GM12865 (cell line): Measurements from ENCODE around the gene MBP.

Experiments used
- DNase-seq: peaks from one replicate; pipeline ENCODE4 v3.0.0; 2010; ENCODE audit warnings: low read depth
- H3K4me3 ChIP-seq: 2 replicates; pipeline ENCODE4 v1.5.1; 2011; ENCODE audit warnings: mild to moderate bottlenecking, low read depth, low read length, control low read depth
- TF ChIP-seq, protein P1 (sequence below): IDR thresholded peaks from 2 replicates; pipeline ENCODE4 v1.5.1; 2011; ENCODE audit warnings: low read length, control low read depth, low read depth, inconsistent platforms; ENCODE audit not compliant: insufficient read depth; ENCODE audit errors: missing control alignments

The MBP gene

DNA sequence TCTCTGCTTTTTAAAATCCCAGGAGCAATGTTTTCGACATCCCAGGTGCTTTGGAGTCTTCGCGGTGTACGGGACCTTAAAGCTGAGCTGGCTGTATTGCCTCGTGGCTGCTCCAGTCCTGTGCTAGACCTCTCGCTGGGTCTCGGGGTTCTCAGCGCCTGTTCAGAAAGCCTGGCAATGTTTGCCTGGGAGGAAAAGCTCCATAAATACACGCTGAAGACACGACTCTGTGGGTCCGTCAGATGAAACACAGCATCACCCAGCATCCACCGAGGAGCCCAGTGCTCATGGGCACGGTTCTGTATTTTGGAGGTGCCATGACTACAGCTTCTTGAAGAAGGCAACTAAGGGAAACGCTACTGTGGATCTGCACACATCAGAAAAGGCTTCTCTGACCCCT is 21.6 kb downstream of the MBP start:
- H3K4me3 ChIP-seq = no peak overlapping the region
- TF ChIP-seq, protein P1, sequence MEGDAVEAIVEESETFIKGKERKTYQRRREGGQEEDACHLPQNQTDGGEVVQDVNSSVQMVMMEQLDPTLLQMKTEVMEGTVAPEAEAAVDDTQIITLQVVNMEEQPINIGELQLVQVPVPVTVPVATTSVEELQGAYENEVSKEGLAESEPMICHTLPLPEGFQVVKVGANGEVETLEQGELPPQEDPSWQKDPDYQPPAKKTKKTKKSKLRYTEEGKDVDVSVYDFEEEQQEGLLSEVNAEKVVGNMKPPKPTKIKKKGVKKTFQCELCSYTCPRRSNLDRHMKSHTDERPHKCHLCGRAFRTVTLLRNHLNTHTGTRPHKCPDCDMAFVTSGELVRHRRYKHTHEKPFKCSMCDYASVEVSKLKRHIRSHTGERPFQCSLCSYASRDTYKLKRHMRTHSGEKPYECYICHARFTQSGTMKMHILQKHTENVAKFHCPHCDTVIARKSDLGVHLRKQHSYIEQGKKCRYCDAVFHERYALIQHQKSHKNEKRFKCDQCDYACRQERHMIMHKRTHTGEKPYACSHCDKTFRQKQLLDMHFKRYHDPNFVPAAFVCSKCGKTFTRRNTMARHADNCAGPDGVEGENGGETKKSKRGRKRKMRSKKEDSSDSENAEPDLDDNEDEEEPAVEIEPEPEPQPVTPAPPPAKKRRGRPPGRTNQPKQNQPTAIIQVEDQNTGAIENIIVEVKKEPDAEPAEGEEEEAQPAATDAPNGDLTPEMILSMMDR = no peak
- no peak for DNase-seq

DNA sequence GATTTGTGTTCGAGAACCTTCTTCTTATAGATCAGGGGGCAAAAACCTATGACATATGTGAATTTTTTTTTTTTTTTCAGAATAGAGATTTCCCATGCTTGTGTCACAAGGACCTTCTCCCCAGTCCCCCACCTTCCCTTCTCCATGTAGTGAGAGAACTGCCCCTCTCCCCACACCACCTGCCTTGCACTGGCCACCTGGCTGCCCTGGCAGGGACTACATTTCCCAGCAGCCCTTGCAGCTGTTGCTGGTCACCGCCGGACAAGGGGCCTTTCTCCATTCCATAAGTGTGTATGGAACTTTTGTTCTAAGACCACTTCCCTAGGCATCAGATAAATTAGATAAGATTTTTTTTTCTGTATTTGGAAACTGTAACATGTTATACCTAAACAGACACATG is 22.2 kb downstream of the MBP start:
- TF ChIP-seq, protein P1 = no peak
- DNase-seq = no peak
- H3K4me3 ChIP-seq = no peak overlapping the region

DNA sequence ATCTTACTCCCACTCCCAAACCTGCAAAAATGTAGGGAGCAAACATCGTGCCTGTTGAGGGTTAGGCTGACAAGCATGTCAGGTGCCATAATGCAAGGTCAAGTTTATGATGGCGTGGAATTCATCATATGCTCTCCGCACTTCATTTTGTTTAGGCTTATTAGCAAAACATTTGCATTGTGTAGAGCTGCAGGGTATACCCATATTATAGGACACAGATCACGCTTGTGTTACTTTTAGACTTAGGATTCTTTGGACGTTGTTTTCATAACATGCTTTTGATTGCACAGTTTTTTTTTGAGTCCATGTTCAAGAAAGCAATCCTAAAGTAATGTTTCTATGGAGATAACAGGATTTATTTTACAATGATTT is 22.9 kb downstream of the MBP start:
- no peak for DNase-seq
- TF ChIP-seq, protein P1 = no peak
- no peak overlapping the region for H3K4me3 ChIP-seq

DNA sequence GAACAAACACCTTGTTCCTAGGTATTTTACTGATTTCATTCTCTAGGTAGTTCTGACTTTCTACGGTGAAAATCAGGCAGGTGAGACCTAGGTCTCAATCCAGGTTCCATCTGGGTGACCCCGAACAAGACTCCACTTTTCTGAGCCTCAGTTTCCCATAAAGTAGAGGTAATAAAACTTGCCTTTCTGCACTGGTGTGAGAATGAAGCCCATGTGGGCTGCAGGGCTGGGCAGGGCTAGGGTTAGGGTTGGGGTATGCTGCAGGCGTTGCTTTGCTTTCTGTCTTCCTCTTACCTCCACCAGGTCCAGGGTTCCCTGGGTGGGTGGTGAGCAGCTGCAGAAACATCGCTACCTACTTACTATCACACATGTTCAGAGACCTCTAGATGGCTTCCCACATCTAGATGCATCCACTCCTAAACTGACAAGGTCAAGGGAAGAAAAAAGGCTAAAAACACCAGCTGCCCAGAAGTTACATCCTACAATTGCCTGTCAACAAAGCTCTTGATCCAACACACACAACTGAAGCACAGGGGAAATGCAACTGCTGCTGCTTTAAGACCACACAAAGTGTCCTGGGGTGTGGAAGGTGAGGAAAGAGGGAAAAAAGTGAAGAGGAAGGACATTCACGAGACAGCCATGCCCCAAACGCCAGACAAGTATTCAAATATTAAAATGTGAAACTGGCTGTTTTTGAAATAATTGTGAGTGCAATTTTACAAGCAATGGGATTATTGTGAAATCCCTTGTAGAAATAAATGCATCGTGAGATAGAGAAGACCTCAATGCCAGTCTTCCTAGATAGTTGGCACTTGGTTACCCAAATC is 23.5 kb downstream of the MBP start:
- TF ChIP-seq, protein P1 = no peak
- H3K4me3 ChIP-seq = no peak overlapping the region
- DNase-seq = no peak

DNA sequence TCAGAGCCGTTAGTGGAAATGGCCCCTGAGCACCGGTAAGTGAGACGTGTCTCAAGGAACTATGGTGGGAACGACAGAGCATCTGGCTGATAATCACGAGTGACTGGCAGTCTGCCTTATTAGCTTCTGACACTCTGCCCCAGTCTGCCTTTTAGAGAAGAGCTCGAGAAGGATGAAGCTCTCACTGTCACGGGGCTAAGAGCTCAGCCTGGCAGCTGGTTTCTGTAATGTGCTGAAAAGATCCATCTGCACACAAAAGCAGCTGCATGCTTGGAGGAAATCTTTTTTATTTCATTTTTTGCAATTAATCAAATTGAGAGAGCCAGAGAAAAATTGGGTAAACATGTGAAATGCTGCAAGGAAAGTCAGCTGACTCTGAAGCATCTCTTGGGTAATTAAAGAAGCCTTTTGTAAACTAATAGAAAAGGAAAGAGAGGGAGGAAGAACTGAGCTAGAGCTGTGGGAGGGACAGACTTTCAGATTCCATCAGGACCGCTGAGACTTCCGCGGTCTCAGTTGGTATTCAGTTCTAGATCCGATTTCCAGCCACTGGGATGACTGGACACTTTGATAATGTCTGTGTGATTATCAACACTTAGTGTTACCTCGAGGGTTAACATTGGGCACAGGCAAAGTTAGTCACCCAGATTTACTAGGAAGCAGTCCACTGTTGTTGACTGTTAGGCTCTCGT is 24.4 kb downstream of the MBP start:
- peak; percentile 62 for DNase-seq
- TF ChIP-seq, protein P1 = no peak
- peak overlapping the region; percentile 4; the same call in 1 of the 2 replicates for H3K4me3 ChIP-seq

DNA sequence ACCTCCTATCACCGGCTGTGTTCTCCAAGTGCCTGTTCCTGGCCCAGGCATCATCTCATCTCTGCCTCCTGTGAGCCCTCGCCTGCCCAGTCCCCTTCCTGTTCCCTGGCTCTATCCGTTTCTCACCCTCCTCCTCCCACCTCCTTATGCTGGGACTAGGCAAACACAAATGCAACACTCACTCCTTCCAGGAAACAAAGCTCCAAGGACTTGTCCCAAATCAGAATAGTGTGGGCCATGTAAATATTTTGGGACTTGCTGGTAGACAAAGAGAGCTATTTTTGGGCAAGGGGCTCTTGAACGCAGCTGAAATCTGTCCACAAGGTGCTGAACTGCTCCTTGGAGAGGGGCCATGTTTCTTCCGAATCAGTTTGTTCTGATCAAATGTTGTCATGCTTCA is 25.3 kb downstream of the MBP start:
- DNase-seq = no peak
- no peak overlapping the region for H3K4me3 ChIP-seq
- TF ChIP-seq, protein P1 = no peak
